NT2/D1 (cell line): ENCODE data around the gene ABCC9.
"Not testable (repeated sequence)": the region's sequence is repeated elsewhere in the genome, so short reads cannot be mapped to it uniquely, and the experiment has no call there.

Source experiments
- DNase-seq: peaks from one replicate; pipeline ENCODE4 v3.0.0-alpha.2; 2011; ENCODE audit warnings: low read depth, low spot score
- H3K27me3 ChIP-seq: 2 replicates; pipeline ENCODE4 v1.6.0; 2011; ENCODE audit warnings: mild to moderate bottlenecking; ENCODE audit not compliant: insufficient read length, insufficient read depth
- H3K36me3 ChIP-seq: 2 replicates; pipeline ENCODE4 v1.6.1; 2011; ENCODE audit warnings: mild to moderate bottlenecking, low read length, mixed read lengths; ENCODE audit not compliant: insufficient read depth, insufficient read length
- H3K4me1 ChIP-seq: 2 replicates; pipeline ENCODE4 v1.5.1; 2011; ENCODE audit not compliant: insufficient read depth, insufficient read length
- H3K4me3 ChIP-seq: 2 replicates; pipeline ENCODE4 v1.5.1; 2011; ENCODE audit warnings: low read depth; ENCODE audit not compliant: insufficient read length
- H3K9ac ChIP-seq: 2 replicates; pipeline ENCODE4 v1.6.0; 2011; ENCODE audit warnings: low read depth; ENCODE audit not compliant: insufficient read length
- H3K9me3 ChIP-seq: 2 replicates; pipeline ENCODE4 v1.5.1; 2011; ENCODE audit warnings: mild to moderate bottlenecking, low read length; ENCODE audit not compliant: insufficient read depth
- SUZ12 ChIP-seq: IDR thresholded peaks from 2 replicates; pipeline ENCODE4 v1.6.1; 2011; ENCODE audit not compliant: insufficient read length, insufficient read depth; ENCODE audit errors: extremely low read depth
- YY1 ChIP-seq: IDR thresholded peaks from 2 replicates; pipeline ENCODE4 v1.6.1; 2011; ENCODE audit not compliant: insufficient read length, insufficient read depth
- ZNF274 ChIP-seq: IDR thresholded peaks from 2 replicates; pipeline ENCODE4 v1.6.1; 2011; ENCODE audit warnings: mild to moderate bottlenecking, low read depth, low read length

The ABCC9 gene

GRCh38 chr12:21933656-21934055, 7.6 kb downstream of the ABCC9 start:
- no peak for TF ChIP-seq ZNF274
- TF ChIP-seq SUZ12 = no peak
- TF ChIP-seq YY1 = no peak
- H3K9ac ChIP-seq = no peak overlapping the region
- H3K27me3 ChIP-seq = peaks cover 4% of the 10 kb centered on the region
- H3K4me1 ChIP-seq = no peaks in the 10 kb centered on the region
- DNase-seq = no peak
- no peaks in the 10 kb centered on the region for H3K9me3 ChIP-seq
- H3K36me3 ChIP-seq = no peaks in the 10 kb centered on the region
- no peak overlapping the region for H3K4me3 ChIP-seq

- not testable (repeated sequence) for H3K4me1 ChIP-seq, H3K4me3 ChIP-seq, H3K9ac ChIP-seq, DNase-seq, H3K27me3 ChIP-seq, H3K9me3 ChIP-seq, H3K36me3 ChIP-seq
Measured at GRCh38 chr12:21929972-21930371, 11.3 kb downstream of the ABCC9 start.

DNA sequence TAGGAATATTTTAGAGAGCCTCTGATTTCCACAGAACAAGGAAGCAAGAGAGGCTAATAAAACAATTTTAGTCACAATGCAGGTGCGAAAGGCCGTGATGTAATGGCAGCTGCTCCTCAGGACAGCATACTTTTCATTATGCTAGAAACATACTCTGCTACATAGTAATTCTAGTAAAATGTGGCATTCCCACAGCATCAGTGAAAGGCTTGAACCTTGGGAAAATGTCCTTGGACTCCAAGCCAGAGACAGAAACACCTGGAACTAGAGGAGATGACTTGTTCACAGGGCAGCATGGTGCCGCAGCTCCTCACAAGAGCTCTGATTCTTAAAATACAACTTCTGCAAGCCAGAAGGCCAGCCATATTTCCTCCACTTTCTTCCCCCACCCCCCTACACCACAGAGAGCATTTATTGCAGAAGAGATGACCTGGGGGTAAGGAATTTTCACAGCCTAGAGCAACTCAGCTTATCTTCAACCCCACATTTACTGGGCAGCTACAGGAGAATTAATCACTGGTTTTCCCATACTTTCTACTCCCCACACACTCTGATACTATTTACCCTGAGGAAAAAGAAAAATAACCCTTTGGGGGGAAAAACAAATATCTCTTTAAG, 15.8 kb downstream of the ABCC9 start:
- Histone ChIP-seq H3K4me1 (no peaks in the 10 kb centered on the region), H3K4me3 (no peak overlapping the region), H3K9ac (no peak overlapping the region), H3K9me3 (no peaks in the 10 kb centered on the region), H3K36me3 (no peaks in the 10 kb centered on the region), H3K27me3 (no peaks in the 10 kb centered on the region)
- no peak for DNase-seq
- TF ChIP-seq ZNF274 (no peak), SUZ12 (no peak), YY1 (no peak)

DNA sequence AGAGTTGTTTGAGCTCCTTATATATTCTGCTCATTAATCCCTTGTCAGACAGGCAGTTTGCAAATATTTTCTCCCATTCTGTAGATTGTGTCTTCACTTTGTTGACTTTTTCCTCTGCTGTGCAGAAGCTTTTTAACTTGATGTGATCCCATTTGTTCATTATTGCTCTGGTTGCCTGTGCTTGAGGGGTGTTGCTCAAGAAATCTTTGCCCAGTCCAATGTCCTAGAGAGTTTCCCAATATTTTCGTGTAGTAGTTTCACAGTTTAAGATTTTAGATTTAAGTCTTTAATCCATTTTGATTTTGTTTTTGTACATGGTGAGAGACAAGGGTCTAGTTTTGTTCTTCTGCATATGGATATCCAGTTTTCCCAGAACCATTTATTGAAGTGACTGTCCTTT, 19.8 kb downstream of the ABCC9 start:
- Histone ChIP-seq H3K4me3 (no peak overlapping the region), H3K27me3 (no peaks in the 10 kb centered on the region), H3K36me3 (no peaks in the 10 kb centered on the region), H3K9ac (no peak overlapping the region), H3K4me1 (no peaks in the 10 kb centered on the region), H3K9me3 (no peaks in the 10 kb centered on the region)
- no peak for DNase-seq
- TF ChIP-seq YY1 = no peak
- no peak for TF ChIP-seq SUZ12
- no peak for TF ChIP-seq ZNF274

DNA sequence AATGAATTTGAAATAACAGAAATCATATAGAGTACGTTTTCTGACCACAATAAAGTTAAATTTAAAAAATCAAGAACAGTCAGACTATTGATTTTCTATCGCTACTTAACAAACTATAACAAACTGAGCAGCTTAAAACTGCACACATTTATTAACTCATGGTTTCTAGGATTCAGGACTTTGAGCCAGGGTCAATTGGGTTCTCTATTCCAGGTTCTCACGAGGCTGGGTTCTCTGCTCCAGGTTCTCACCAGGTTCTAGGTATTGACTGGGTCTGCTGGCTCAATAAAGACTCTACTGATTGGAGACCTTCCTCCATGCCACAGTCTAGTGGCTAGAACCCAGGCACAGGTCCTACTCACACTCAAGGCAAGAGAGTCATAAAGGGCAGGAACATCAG, 22.8 kb downstream of the ABCC9 start:
- Histone ChIP-seq H3K36me3 (no peaks in the 10 kb centered on the region), H3K9ac (no peak overlapping the region), H3K9me3 (no peaks in the 10 kb centered on the region), H3K4me1 (no peaks in the 10 kb centered on the region), H3K4me3 (no peak overlapping the region), H3K27me3 (no peaks in the 10 kb centered on the region)
- no peak for DNase-seq
- TF ChIP-seq ZNF274 (no peak), SUZ12 (no peak), YY1 (no peak)

GRCh38 chr12:21913823-21914222, 27.4 kb downstream of the ABCC9 start:
- Histone ChIP-seq H3K4me1 (no peaks in the 10 kb centered on the region), H3K9ac (no peak overlapping the region), H3K9me3 (no peaks in the 10 kb centered on the region), H3K36me3 (no peaks in the 10 kb centered on the region), H3K27me3 (no peaks in the 10 kb centered on the region), H3K4me3 (no peak overlapping the region)
- no peak for TF ChIP-seq SUZ12
- no peak for TF ChIP-seq YY1
- TF ChIP-seq ZNF274 = no peak
- DNase-seq = no peak

- no peaks in the 10 kb centered on the region for H3K4me1 ChIP-seq
- DNase-seq = no peak
- H3K27me3 ChIP-seq = no peaks in the 10 kb centered on the region
Measured at GRCh38 chr12:21912318-21912717, 28.9 kb downstream of the ABCC9 start.

GRCh38 chr12:21911832-21912231, 29.4 kb downstream of the ABCC9 start:
- no peak for TF ChIP-seq ZNF274
- TF ChIP-seq SUZ12 = no peak
- no peak for TF ChIP-seq YY1

More at GRCh38 chr12:21912318-21912717, 28.9 kb downstream of the ABCC9 start:
- Histone ChIP-seq H3K9me3 (no peaks in the 10 kb centered on the region), H3K9ac (no peak overlapping the region), H3K4me3 (no peak overlapping the region), H3K36me3 (no peaks in the 10 kb centered on the region)
- no peak for TF ChIP-seq SUZ12
- TF ChIP-seq ZNF274 = no peak
- no peak for TF ChIP-seq YY1

More at GRCh38 chr12:21911832-21912231, 29.4 kb downstream of the ABCC9 start:
- no peaks in the 10 kb centered on the region for H3K27me3 ChIP-seq
- no peaks in the 10 kb centered on the region for H3K36me3 ChIP-seq
- no peaks in the 10 kb centered on the region for H3K9me3 ChIP-seq
- no peak overlapping the region for H3K4me3 ChIP-seq
- no peak for DNase-seq
- H3K9ac ChIP-seq = no peak overlapping the region
- H3K4me1 ChIP-seq = no peaks in the 10 kb centered on the region
